Body of pancreas (tissue), 4 donors: ENCODE data around the gene SLC7A1. TPM values are rescaled to one million over a fixed set of nuclear protein-coding genes. Genes with fewer than 3 reads are reported as not detected.

Experiments used
- ATAC-seq: fragments of 150-250 bp; one replicate; pipeline ENCODE4 v1.9.1; 2016
- DNase-seq, 4 donors: peaks; one replicate each; pipeline ENCODE4 v3.0.0-alpha.2; 2019
- H3K27ac ChIP-seq, 4 donors: fragments of 200-600 bp; sonication (generic); 1 replicate in 3 of 4; 2 replicates in 1 of 4; pipeline versions ENCODE4 v1.5.1 to v1.6.1; 2016 to 2019; ENCODE audit warnings: mild to moderate bottlenecking in 1 of 4, mixed read lengths in 1 of 4, moderate library complexity in 1 of 4
- H3K27me3 ChIP-seq, 2 donors: fragments of 200-600 bp; sonication (generic); one replicate each; pipeline ENCODE4 v1.6.0; 2016; ENCODE audit warnings: mild to moderate bottlenecking in 1 of 2
- H3K36me3 ChIP-seq, 2 donors: fragments of 200-600 bp; sonication (generic); replicated peaks in 1 of 2; 2 replicates each; pipeline ENCODE4 v1.5.1; 2016; ENCODE audit warnings: low read depth in 2 of 2; ENCODE audit not compliant: insufficient read depth in 1 of 2
- H3K4me1 ChIP-seq: fragments of 200-600 bp; sonication (generic); one replicate; pipeline ENCODE4 v1.6.0; 2016
- H3K4me3 ChIP-seq, 2 donors: fragments of 200-600 bp; sonication (generic); 1 replicate in 1 of 2; 2 replicates in 1 of 2; pipeline ENCODE4 v1.5.1; 2016 to 2019
- H3K9me3 ChIP-seq, 3 donors: fragments of 200-600 bp; sonication (generic); 1 replicate in 2 of 3; 2 replicates in 1 of 3; pipeline ENCODE4 v1.5.1; 2016
- POLR2A ChIP-seq, 3 donors: fragments of 450-650 bp; IDR thresholded peaks; one replicate each; pipeline ENCODE4 v1.6.1; 2016; ENCODE audit warnings: antibody characterized with exemption in 3 of 3, mild to moderate bottlenecking in 2 of 3
- WGBS, 2 donors: methylation state at CpG; one replicate each; pipeline ENCODE4 v1.1.5; 2017; 5-methylcytosine and 5-hydroxymethylcytosine counted together
- intact Hi-C: fragments of 100-400 bp; cut with DNase I; formaldehyde crosslinking; loops from one replicate; pipeline ENCODE4 v1.15.1; 2023
- total RNA-seq, 2 donors: library from RNA; depleted of rRNA; stranded (reverse); fragments of >200 nt; gene quantifications; one replicate each; pipeline ENCODE4 v1.1.0, GENCODE V29; 2016
- TF ChIP-seq, protein P1 (sequence below), 7 experiments: fragments of 450-650 bp in 4 of 7; fragments of 200-600 bp in 3 of 7; sonication (generic) in 3 of 7; IDR thresholded peaks; one replicate each; pipeline ENCODE4 v1.5.1; 2016 to 2019; ENCODE audit warnings: antibody characterized with exemption in 7 of 7

SLC7A1 gene
- total RNA-seq, 2 donors from 2014 or later, result 15.3 to 30.3 TPM

DNA sequence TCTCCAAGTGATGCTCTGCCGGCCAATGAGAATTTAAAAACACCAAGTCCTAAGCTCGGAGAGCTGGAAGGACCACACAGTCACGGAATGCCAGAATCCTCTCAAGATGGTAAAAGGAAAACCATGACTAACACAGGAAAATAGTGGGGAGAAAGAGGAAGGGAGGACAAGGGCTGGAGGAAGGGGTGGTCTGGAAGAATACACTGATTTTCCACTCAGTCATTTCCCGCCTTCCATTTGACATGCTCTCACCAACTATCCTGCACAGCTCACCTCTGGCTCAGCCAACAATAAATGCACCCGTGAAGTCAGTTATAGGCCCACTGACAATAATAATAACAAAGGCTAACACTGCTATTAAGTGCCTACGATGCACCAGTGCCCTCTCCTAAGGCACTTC, 31.5 kb downstream of the SLC7A1 start:
- peaks cover 16% of the 10 kb centered on the region for H3K4me1 ChIP-seq
- no peaks in the 10 kb centered on the region for H3K9me3 ChIP-seq
- DNase-seq (no peak), ATAC-seq (no peak)
- intact Hi-C loops, result no loop called here
- no peak for TF ChIP-seq POLR2A (IDR thresholded peaks at IDR 0.05)
- TF ChIP-seq, protein P1, sequence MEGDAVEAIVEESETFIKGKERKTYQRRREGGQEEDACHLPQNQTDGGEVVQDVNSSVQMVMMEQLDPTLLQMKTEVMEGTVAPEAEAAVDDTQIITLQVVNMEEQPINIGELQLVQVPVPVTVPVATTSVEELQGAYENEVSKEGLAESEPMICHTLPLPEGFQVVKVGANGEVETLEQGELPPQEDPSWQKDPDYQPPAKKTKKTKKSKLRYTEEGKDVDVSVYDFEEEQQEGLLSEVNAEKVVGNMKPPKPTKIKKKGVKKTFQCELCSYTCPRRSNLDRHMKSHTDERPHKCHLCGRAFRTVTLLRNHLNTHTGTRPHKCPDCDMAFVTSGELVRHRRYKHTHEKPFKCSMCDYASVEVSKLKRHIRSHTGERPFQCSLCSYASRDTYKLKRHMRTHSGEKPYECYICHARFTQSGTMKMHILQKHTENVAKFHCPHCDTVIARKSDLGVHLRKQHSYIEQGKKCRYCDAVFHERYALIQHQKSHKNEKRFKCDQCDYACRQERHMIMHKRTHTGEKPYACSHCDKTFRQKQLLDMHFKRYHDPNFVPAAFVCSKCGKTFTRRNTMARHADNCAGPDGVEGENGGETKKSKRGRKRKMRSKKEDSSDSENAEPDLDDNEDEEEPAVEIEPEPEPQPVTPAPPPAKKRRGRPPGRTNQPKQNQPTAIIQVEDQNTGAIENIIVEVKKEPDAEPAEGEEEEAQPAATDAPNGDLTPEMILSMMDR (IDR thresholded peaks at IDR 0.05), result no peak
- H3K4me3 ChIP-seq, result no peak overlapping the region
- WGBS, 2 donors, result 77 to 81% methylated on average over 6 of the region's 6 CpGs
- no peaks in the 10 kb centered on the region for H3K36me3 ChIP-seq
- no peaks in the 10 kb centered on the region for H3K27me3 ChIP-seq
- H3K27ac ChIP-seq, result no peak overlapping the region

DNA sequence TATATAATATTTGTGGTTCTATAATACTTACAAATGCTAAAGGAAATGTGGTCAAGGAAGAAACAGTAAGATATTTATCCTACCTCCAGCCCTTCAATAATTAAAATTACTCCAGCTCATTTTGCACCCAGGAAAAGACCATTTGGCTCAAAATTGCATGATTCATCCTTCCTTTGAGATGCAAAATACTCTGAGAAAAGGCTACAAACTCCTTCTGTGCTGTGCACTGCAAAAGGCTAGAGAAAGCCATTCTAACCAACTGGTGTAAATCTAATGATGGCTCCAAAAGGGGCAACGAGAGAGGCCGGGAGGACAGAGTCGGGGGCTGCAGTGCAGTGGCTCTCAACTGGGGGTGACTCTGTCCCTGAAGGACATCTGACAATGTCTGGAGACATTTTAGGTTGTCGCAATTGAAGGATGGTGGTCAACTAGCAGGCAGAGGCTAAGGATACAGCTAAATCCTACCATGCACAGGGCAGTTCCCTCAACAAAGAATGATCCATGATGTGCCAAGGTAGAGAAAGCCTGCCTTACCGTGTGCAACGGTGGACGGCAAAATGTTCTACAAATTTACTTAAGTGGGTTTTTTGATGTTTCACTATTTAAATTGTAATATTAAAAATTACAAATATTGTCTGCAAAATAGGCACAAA, 32.6 kb downstream of the SLC7A1 start:
- no peak overlapping the region for H3K4me3 ChIP-seq
- no peaks in the 10 kb centered on the region for H3K36me3 ChIP-seq
- ATAC-seq (no peak), DNase-seq (no peak)
- intact Hi-C loops, result no loop called here
- peaks cover 10% of the 10 kb centered on the region for H3K4me1 ChIP-seq
- no peak overlapping the region for H3K27ac ChIP-seq
- TF ChIP-seq, protein P1 (IDR thresholded peaks at IDR 0.05), result no peak
- TF ChIP-seq POLR2A (IDR thresholded peaks at IDR 0.05), result no peak
- no peaks in the 10 kb centered on the region for H3K9me3 ChIP-seq
- no peaks in the 10 kb centered on the region for H3K27me3 ChIP-seq
- 97% methylated on average over 7 of the region's 7 CpGs for WGBS, 2 donors

DNA sequence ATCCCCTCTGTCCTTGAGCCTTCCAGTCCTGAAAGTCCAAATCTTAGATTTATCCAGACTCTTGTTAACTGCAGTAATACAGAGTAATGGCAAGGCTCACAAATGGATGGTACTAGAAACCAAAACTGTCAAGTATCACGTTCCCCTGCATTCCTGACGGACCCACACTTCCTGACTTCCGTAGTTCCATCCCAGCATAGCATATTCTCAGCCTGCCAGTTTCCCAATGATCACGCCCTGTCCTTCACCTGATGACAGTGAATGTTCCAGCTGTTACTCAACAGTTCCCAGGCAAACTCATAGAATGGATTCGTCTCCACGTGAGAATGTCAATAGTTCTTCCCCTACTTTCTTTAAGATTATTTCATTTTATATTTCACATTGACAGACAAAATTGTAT, 33.6 kb downstream of the SLC7A1 start:
- H3K4me3 ChIP-seq, result no peak overlapping the region
- no peak for TF ChIP-seq POLR2A (IDR thresholded peaks at IDR 0.05)
- TF ChIP-seq, protein P1 (IDR thresholded peaks at IDR 0.05), result no peak
- no peak for ATAC-seq
- WGBS, 2 donors, result 72 to 75% methylated on average over 6 of the region's 6 CpGs
- H3K27me3 ChIP-seq, result no peaks in the 10 kb centered on the region
- no peaks in the 10 kb centered on the region for H3K36me3 ChIP-seq
- no peaks in the 10 kb centered on the region for H3K9me3 ChIP-seq
- peaks cover 10% of the 10 kb centered on the region for H3K4me1 ChIP-seq
- no peak overlapping the region for H3K27ac ChIP-seq
- intact Hi-C loops, result no loop called here
- no peak for DNase-seq

DNA sequence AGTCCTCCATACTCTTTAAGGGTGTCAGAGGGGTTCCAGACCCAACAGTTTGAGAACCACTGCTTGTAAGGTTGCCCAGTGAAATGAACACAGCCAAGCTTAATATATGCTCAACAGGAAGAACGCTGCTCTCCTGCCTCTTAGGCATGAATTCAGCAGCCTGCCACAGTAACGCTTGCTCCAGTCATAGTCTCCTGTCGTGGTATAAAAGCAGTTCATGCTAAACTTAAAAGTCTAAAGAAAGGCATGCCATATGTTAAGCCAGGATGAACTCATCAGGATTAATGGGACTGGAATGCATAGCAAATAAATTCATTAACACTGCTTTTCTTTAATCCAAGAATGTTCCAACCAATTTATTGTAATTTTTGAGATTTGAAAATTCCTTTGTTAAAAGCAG, 38.7 kb downstream of the SLC7A1 start:
- WGBS, 2 donors, result 90 to 97% methylated on average over 3 of the region's 3 CpGs
- Histone ChIP-seq H3K9me3 (no peaks in the 10 kb centered on the region), H3K4me1 (no peaks in the 10 kb centered on the region), H3K36me3 (no peaks in the 10 kb centered on the region), H3K27me3 (no peaks in the 10 kb centered on the region), H3K27ac (no peak overlapping the region), H3K4me3 (no peak overlapping the region)
- intact Hi-C loops, result no loop called here
- no peak for ATAC-seq
- no peak for DNase-seq
- TF ChIP-seq, protein P1 (IDR thresholded peaks at IDR 0.05), result no peak
- no peak for TF ChIP-seq POLR2A (IDR thresholded peaks at IDR 0.05)

DNA sequence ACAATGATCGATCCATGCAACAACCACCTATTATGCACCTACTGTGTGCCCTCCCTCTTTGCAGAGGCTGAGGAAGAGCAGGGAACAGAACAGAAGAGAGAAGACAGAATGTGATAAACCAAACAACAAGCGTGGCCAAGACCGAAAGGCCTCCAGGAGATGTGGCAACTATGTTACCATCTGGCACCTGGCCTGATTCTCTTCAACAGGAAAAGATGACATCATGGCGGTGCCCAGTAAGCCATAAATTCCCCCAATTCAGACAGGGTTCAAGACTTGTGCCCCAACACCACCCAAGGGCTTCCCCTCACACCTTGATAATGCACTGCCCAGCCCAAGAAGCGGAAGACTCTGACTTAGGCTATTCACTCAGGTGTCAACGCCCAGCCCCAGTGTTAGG, 44.3 kb downstream of the SLC7A1 start:
- Histone ChIP-seq H3K9me3 (no peaks in the 10 kb centered on the region), H3K27me3 (no peaks in the 10 kb centered on the region)
- intact Hi-C loops, result no loop called here

More for the DNA sequence above, 44.3 kb downstream of the SLC7A1 start:
- TF ChIP-seq, protein P1 (IDR thresholded peaks at IDR 0.05), result no peak
- no peak for TF ChIP-seq POLR2A (IDR thresholded peaks at IDR 0.05)
- no peak for ATAC-seq
- WGBS, 2 donors, result 86 to 90% methylated on average over 5 to 6 of the region's 6 CpGs
- DNase-seq, result no peak
- Histone ChIP-seq H3K4me3 (no peak overlapping the region), H3K27ac (no peak overlapping the region), H3K4me1 (peaks cover 23% of the 10 kb centered on the region), H3K36me3 (no peaks in the 10 kb centered on the region)
